GM06990 (cell line): ENCODE data around the gene GPR180.

Source experiments
- DNase-seq: peaks from one replicate; pipeline ENCODE4 v3.0.0-alpha.2; 2011; ENCODE audit not compliant: insufficient read length; ENCODE audit errors: extremely low read depth
- H3K27me3 ChIP-seq: replicated peaks from 2 replicates; pipeline ENCODE4 v1.6.0; 2011; ENCODE audit warnings: low read length; ENCODE audit not compliant: control insufficient read depth, insufficient read depth
- H3K36me3 ChIP-seq: 2 replicates; pipeline ENCODE4 v1.5.1; 2011; ENCODE audit warnings: low read length; ENCODE audit not compliant: control insufficient read depth, insufficient read depth
- H3K4me3 ChIP-seq: replicated peaks from 2 replicates; pipeline ENCODE4 v1.5.1; 2011; ENCODE audit warnings: low read depth, mild to moderate bottlenecking, control low read depth, low read length
- TF ChIP-seq, protein P1 (sequence below): IDR thresholded peaks from 2 replicates; pipeline ENCODE4 v1.5.1; 2011; ENCODE audit warnings: low read length, control low read depth, mild to moderate bottlenecking, inconsistent platforms; ENCODE audit not compliant: insufficient read depth, poor library complexity, severe bottlenecking

GPR180 gene

DNA sequence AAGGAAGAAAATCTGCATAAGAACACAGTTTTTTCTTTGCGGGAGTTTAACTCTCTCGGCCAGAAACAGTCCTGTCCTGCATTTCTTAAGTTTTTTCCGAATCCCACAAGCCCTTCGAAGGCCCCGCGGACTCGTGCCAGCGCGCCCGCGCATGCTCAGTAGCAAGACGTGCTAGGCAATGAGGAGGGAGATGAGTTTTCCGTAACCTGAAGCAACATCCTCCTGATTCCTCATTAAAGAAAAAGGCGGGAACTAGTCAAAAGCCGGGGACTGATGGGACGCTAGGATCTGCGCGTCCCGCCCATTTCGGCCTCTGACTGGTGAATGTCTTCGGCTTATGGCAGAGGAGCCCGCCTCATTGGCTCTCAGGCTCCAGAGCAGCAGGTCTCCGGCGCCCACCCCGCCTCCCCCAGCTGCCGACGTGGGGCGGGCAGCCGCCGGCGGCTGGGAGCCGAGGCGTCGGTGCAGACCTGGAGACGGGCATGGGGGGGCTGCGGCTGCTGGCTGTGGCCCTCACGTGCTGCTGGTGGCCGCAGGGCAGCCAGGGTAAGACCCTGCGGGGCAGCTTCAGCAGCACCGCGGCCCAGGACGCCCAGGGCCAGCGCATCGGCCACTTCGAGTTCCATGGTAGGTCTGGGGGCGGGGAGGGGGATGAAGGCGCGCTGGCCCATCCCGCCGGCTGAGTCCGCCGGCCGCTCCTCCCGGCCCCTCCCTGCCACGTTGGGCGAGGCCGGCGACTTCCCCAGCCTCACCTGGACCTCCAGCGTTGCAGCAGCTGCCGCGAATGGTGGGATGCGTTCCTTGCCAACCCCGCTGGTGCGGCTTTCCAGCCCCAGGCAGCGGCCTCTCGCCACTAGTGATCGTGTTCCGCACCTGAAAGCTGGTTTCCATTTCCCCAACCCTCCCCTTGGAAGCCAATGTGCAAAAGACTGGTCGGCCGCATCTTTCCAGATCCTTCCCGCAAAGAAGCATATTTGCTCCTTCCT, at the start of gene GPR180:
Gene GPR180 (plus strand): TSS at position 412 of the 986 bp plus-strand sequence. CDS start 71 bp downstream, at position 483.
- peak; percentile 94 for DNase-seq
- no peaks in the 10 kb centered on the region for H3K36me3 ChIP-seq
- H3K4me3 ChIP-seq = peak within 1 kb of the TSS; percentile 86
- H3K27me3 ChIP-seq = no peaks in the 10 kb centered on the region
- TF ChIP-seq, protein P1, sequence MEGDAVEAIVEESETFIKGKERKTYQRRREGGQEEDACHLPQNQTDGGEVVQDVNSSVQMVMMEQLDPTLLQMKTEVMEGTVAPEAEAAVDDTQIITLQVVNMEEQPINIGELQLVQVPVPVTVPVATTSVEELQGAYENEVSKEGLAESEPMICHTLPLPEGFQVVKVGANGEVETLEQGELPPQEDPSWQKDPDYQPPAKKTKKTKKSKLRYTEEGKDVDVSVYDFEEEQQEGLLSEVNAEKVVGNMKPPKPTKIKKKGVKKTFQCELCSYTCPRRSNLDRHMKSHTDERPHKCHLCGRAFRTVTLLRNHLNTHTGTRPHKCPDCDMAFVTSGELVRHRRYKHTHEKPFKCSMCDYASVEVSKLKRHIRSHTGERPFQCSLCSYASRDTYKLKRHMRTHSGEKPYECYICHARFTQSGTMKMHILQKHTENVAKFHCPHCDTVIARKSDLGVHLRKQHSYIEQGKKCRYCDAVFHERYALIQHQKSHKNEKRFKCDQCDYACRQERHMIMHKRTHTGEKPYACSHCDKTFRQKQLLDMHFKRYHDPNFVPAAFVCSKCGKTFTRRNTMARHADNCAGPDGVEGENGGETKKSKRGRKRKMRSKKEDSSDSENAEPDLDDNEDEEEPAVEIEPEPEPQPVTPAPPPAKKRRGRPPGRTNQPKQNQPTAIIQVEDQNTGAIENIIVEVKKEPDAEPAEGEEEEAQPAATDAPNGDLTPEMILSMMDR = no peak

GRCh38 chr13:94552095-94552494, 49.6 kb upstream of the GPR180 start:
- TF ChIP-seq, protein P1 = no peak
- no peak overlapping the region for H3K4me3 ChIP-seq
- no peaks in the 10 kb centered on the region for H3K27me3 ChIP-seq
- no peak for DNase-seq
- no peaks in the 10 kb centered on the region for H3K36me3 ChIP-seq

GRCh38 chr13:94553766-94554165, 47.9 kb upstream of the GPR180 start:
- no peak overlapping the region for H3K4me3 ChIP-seq
- no peak for DNase-seq
- TF ChIP-seq, protein P1 = no peak
- H3K36me3 ChIP-seq = no peaks in the 10 kb centered on the region
- no peaks in the 10 kb centered on the region for H3K27me3 ChIP-seq

- no peaks in the 10 kb centered on the region for H3K27me3 ChIP-seq
- no peak overlapping the region for H3K4me3 ChIP-seq
- TF ChIP-seq, protein P1 = no peak
- DNase-seq = no peak
- no peaks in the 10 kb centered on the region for H3K36me3 ChIP-seq
Observed at GRCh38 chr13:94556041-94556440, 45.6 kb upstream of the GPR180 start.

- H3K36me3 ChIP-seq = no peaks in the 10 kb centered on the region
- TF ChIP-seq, protein P1 = no peak
- DNase-seq = no peak
- H3K27me3 ChIP-seq = no peaks in the 10 kb centered on the region
- H3K4me3 ChIP-seq = no peak overlapping the region
Observed at GRCh38 chr13:94556621-94557020, 45.0 kb upstream of the GPR180 start.
